B cell (primary cell): ENCODE results near the gene ITGA2B. TPM values are rescaled to one million over a fixed set of nuclear protein-coding genes. Genes with fewer than 3 reads are reported as not detected.
"Not testable (repeated sequence)": the region's sequence is repeated elsewhere in the genome, so short reads cannot be mapped to it uniquely, and the experiment has no call there.

Source experiments
- ATAC-seq: fragments of 200-7000 bp; cut with Tn5 transposase; one replicate; pipeline ENCODE4 v1.10.0; 2021; ENCODE audit warnings: low read depth, mild to moderate bottlenecking, moderate number of reproducible peaks, moderate library complexity
- CTCF ChIA-PET: fragments of 350-600 bp; sonication (Branson Sonifier 250); formaldehyde crosslinking; loops from one replicate; lab custom pipeline; 2021; ENCODE audit warnings: antibody characterized with exemption, inconsistent platforms; lab: Charles Lee
- POLR2A ChIA-PET: fragments of 350-600 bp; sonication (Branson Sonifier 250); formaldehyde crosslinking; loops from one replicate; lab custom pipeline; 2021; ENCODE audit warnings: antibody characterized with exemption; lab: Charles Lee
- DNase-seq: peaks from one replicate; pipeline ENCODE4 v3.0.0; 2013
- H2AFZ ChIP-seq: 2 replicates; pipeline ENCODE4 v1.6.1; 2012; ENCODE audit warnings: mild to moderate bottlenecking, low read depth, low read length; ENCODE audit not compliant: insufficient read depth, poor library complexity, severe bottlenecking
- H3K27ac ChIP-seq, 2 donors: 1 replicate in 1 of 2; 2 replicates in 1 of 2; pipeline ENCODE4 v1.5.1; 2012 to 2013; ENCODE audit warnings: low read length in 2 of 2, mild to moderate bottlenecking in 2 of 2, moderate library complexity in 1 of 2
- H3K27me3 ChIP-seq, 4 experiments: fragments of 200-600 bp in 1 of 4; sonication (generic) in 1 of 4; replicated peaks in 1 of 4; 1 replicate in 2 of 4; 2 replicates in 2 of 4; pipeline versions ENCODE4 v1.6.1 to v1.7.0; 2013 to 2016; ENCODE audit warnings: low read length in 3 of 4, mild to moderate bottlenecking in 2 of 4, mixed read lengths in 1 of 4, moderate library complexity in 1 of 4; ENCODE audit not compliant: insufficient read depth in 4 of 4, control insufficient read depth in 3 of 4; ENCODE audit errors: control extremely low read depth in 1 of 4
- H3K36me3 ChIP-seq, 2 experiments: replicated peaks in 1 of 2; 1 replicate in 1 of 2; 2 replicates in 1 of 2; pipeline versions ENCODE4 v1.6.1 to v1.7.1; 2013; ENCODE audit warnings: low read length in 1 of 2; ENCODE audit not compliant: insufficient read depth in 2 of 2, control insufficient read depth in 1 of 2; ENCODE audit errors: control extremely low read depth in 1 of 2, extremely low read depth in 1 of 2
- H3K4me1 ChIP-seq, 2 donors: fragments of 200-600 bp in 1 of 2; sonication (generic) in 1 of 2; 1 replicate in 1 of 2; 2 replicates in 1 of 2; pipeline versions ENCODE4 v1.5.1 to v1.6.1; 2013 to 2017; ENCODE audit warnings: low read length in 2 of 2; ENCODE audit not compliant: control insufficient read depth in 2 of 2, insufficient read depth in 2 of 2
- H3K4me2 ChIP-seq: replicated peaks from 2 replicates; pipeline ENCODE3; 2012; ENCODE audit warnings: mild to moderate bottlenecking, low read depth, low read length; ENCODE audit not compliant: poor library complexity, severe bottlenecking
- H3K4me3 ChIP-seq, 5 experiments: fragments of 200-600 bp in 1 of 5; sonication (generic) in 1 of 5; 1 replicate in 3 of 5; 2 replicates in 2 of 5; pipeline versions ENCODE4 v1.5.1 to v1.7.0; 2011 to 2016; ENCODE audit warnings: low read length in 4 of 5, mild to moderate bottlenecking in 4 of 5, low read depth in 2 of 5, control low read depth in 1 of 5, moderate library complexity in 1 of 5; ENCODE audit not compliant: insufficient read depth in 1 of 5; ENCODE audit errors: control extremely low read depth in 1 of 5, extremely low read depth in 1 of 5
- H3K79me2 ChIP-seq: fragments of 200-600 bp; sonication (generic); one replicate; pipeline ENCODE4 v1.6.0; 2016; ENCODE audit warnings: low read length; ENCODE audit not compliant: control insufficient read depth, insufficient read depth
- H3K9ac ChIP-seq: fragments of 200-600 bp; sonication (generic); 2 replicates; pipeline ENCODE4 v1.6.1; 2017; ENCODE audit warnings: mild to moderate bottlenecking, low read length, moderate library complexity
- H3K9me3 ChIP-seq, 3 donors: one replicate each; pipeline versions ENCODE4 v1.6.1 to v1.7.1; 2013; ENCODE audit warnings: low read length in 2 of 3; ENCODE audit not compliant: control insufficient read depth in 2 of 3, insufficient read depth in 1 of 3; ENCODE audit errors: control extremely low read depth in 1 of 3
- H4K20me1 ChIP-seq: 2 replicates; pipeline ENCODE4 v1.6.0; 2012; ENCODE audit warnings: mild to moderate bottlenecking, low read length; ENCODE audit not compliant: insufficient read depth, control insufficient read depth, poor library complexity, severe bottlenecking
- H3K27ac Mint-ChIP-seq: one replicate; pipeline ENCODE4 v1.8.0; 2021; ENCODE audit warnings: mixed read lengths
- H3K27me3 Mint-ChIP-seq: one replicate; pipeline ENCODE4 v1.8.0; 2021; ENCODE audit warnings: mixed read lengths
- H3K4me1 Mint-ChIP-seq: one replicate; pipeline ENCODE4 v1.8.0; 2021; ENCODE audit warnings: mixed read lengths
- H3K4me3 Mint-ChIP-seq: one replicate; pipeline ENCODE4 v1.8.0; 2021; ENCODE audit warnings: mixed read lengths
- H3K9me3 Mint-ChIP-seq: one replicate; pipeline ENCODE4 v1.8.0; 2022; ENCODE audit warnings: mixed read lengths; ENCODE audit not compliant: insufficient read depth
- EZH2 ChIP-seq: IDR thresholded peaks from 2 replicates; pipeline ENCODE4 v1.6.1; 2012; ENCODE audit warnings: borderline replicate concordance, low read depth, mild to moderate bottlenecking, moderate library complexity, low read length; ENCODE audit not compliant: insufficient read depth, poor library complexity, severe bottlenecking
- WGBS: methylation state at CpG from one replicate; pipeline ENCODE4 v1.1.5; 2013; ENCODE audit warnings: missing lambda C conversion rate; ENCODE audit not compliant: insufficient coverage; 5-methylcytosine and 5-hydroxymethylcytosine counted together
- intact Hi-C: fragments of 100-400 bp; cut with micrococcal nuclease; formaldehyde crosslinking; loops from one replicate; pipeline ENCODE4 v1.10.0; 2022
- polyA plus RNA-seq: library from polyadenylated mRNA; depleted of rRNA; stranded (reverse); fragments of >200 nt; gene quantifications from 2 replicates; pipeline ENCODE4 v1.2.3, GENCODE V29; 2012
- total RNA-seq, 2 donors: library from RNA; stranded (reverse); fragments of 120-200 nt in 1 of 2; gene quantifications; 1 replicate in 1 of 2; 2 replicates in 1 of 2; pipeline versions ENCODE4 v1.2.3 to v1.2.4, GENCODE V29; 2013 to 2022
- TF ChIP-seq, protein P1 (sequence below): fragments of 200-600 bp; IDR thresholded peaks from one replicate; pipeline ENCODE4 v1.8.0; 2022; ENCODE audit warnings: antibody characterized with exemption, mild to moderate bottlenecking

Gene ITGA2B
- total and polyA plus RNA-seq, 2 donors (not counting 1 experiment from before 2014, with no cell fraction given), result 0.15 to 0.20 TPM

DNA sequence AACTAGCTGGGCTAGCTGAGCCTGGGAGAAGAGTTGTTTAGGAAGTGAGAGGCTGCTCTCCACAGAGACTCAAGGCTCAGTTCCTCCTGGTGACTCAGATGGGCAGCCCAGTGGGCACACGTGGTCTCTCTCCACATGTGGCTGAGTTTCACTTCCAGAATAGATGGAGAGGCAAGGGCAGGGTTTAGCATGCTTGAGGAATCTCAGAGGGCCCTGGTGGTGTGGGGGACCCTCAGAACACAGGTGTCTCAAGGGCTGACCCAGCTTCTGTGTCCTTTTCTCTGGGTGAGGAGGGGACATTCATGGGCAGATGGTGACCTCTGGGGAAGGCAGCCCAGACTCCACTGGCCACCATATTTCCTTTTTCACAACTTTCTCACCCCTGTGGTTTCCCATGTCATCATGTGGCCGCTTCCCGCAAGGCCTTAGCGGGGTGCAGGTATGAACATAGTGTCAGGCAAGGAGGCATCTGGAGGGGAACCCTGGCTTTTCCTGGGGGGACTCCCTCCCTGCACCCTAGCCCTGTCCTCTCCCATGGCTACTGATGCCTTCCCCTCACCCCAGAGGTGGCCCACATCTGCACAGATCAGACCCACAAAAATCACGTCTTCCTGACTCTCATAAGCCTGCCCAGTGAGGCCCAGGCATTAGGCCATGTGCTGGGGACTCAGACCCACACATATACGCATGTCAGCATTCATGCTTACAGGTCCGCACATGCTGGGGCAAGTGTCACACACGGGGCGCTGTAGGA, 41.0 kb downstream of the ITGA2B start:
- Histone ChIP-seq H4K20me1 (peaks cover 36% of the 10 kb centered on the region), H3K4me2 (peak overlapping the region; percentile 79), H3K4me3 (no peak overlapping the region), H3K36me3 (peaks cover 0 to 40% of the 10 kb centered on the region in 2 experiments), H3K27ac (peak overlapping the region; percentile 69 to 85), H3K9me3 (peaks cover 0 to 3% (median 0%) of the 10 kb centered on the region in 3 donors), H3K27me3 (no peaks in the 10 kb centered on the region), H3K9ac (no peak overlapping the region), H3K4me1 (peaks cover 43 to 57% of the 10 kb centered on the region in 2 donors), H3K79me2 (peaks cover 7% of the 10 kb centered on the region), H2AFZ (no peak overlapping the region)
- ATAC-seq (peak; percentile 68), DNase-seq (peak; percentile 91)
- TF ChIP-seq, protein P1, sequence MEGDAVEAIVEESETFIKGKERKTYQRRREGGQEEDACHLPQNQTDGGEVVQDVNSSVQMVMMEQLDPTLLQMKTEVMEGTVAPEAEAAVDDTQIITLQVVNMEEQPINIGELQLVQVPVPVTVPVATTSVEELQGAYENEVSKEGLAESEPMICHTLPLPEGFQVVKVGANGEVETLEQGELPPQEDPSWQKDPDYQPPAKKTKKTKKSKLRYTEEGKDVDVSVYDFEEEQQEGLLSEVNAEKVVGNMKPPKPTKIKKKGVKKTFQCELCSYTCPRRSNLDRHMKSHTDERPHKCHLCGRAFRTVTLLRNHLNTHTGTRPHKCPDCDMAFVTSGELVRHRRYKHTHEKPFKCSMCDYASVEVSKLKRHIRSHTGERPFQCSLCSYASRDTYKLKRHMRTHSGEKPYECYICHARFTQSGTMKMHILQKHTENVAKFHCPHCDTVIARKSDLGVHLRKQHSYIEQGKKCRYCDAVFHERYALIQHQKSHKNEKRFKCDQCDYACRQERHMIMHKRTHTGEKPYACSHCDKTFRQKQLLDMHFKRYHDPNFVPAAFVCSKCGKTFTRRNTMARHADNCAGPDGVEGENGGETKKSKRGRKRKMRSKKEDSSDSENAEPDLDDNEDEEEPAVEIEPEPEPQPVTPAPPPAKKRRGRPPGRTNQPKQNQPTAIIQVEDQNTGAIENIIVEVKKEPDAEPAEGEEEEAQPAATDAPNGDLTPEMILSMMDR, result no peak
- TF ChIP-seq EZH2, result no peak
- ChIA-PET POLR2A (interaction anchor here (1.3 to 1.6 kb wide), 5 partner anchors 22 to 131 kb away, joined by 4 to 19 read pairs (median 7); partner anchors contain the start of genes SLC25A39 and UBTF), CTCF (interaction anchor here (1.1 to 10.1 kb wide), 11 partner anchors 10 to 225 kb away, joined by 4 to 117 read pairs (median 12); partner anchors contain the start of genes FAM171A2, HDAC5 and SLC25A39)
- peak overlapping the region; percentile 73 for H3K4me3 Mint-ChIP-seq
- H3K27me3 Mint-ChIP-seq, result no peaks in the 10 kb centered on the region
- no peaks in the 10 kb centered on the region for H3K9me3 Mint-ChIP-seq
- H3K27ac Mint-ChIP-seq, result peak overlapping the region; percentile 92
- WGBS, result 17% methylated on average over 9 of the region's 9 CpGs
- intact Hi-C loops, result loop anchor here (1.0 kb wide), 1 partner anchor 148 kb away; no protein-coding TSS in a partner anchor
- H3K4me1 Mint-ChIP-seq, result peaks cover 53% of the 10 kb centered on the region

- H3K27me3 Mint-ChIP-seq, H2AFZ ChIP-seq, H3K4me3 ChIP-seq, H3K9me3 Mint-ChIP-seq, H3K9me3 ChIP-seq, H3K27me3 ChIP-seq, H3K79me2 ChIP-seq: not testable (repeated sequence)
- POLR2A ChIA-PET, result interaction anchor here (0.6 to 1.6 kb wide), 10 partner anchors 9 to 636 kb away, joined by 3 to 19 read pairs (median 4); partner anchors contain the start of genes SLC25A39 and UBTF
- intact Hi-C loops, result loop anchor here (1.0 kb wide), 1 partner anchor 147 kb away; no protein-coding TSS in a partner anchor
- peaks cover 40 to 57% of the 10 kb centered on the region in 2 donors for H3K4me1 ChIP-seq
- H3K36me3 ChIP-seq, result peaks cover 0 to 33% of the 10 kb centered on the region in 2 experiments
- DNase-seq (peak; percentile 72), ATAC-seq (peak; percentile 6)
- CTCF ChIA-PET, result interaction anchor here (0.6 to 10.1 kb wide), 14 partner anchors 9 to 286 kb away, joined by 3 to 117 read pairs (median 6); partner anchors contain the start of genes FAM171A2, HDAC5 and SLC25A39
- peaks cover 29% of the 10 kb centered on the region for H4K20me1 ChIP-seq
- H3K4me1 Mint-ChIP-seq, result peaks cover 49% of the 10 kb centered on the region
- H3K27ac ChIP-seq, result peak overlapping the region; percentile 85 to 89
- 15% methylated on average over 9 of the region's 18 CpGs for WGBS
- H3K4me2 ChIP-seq, result peak overlapping the region; percentile 79
- peak overlapping the region; percentile 96 for H3K4me3 Mint-ChIP-seq
- H3K9ac ChIP-seq, result peak overlapping the region; percentile 16
- H3K27ac Mint-ChIP-seq, result peak overlapping the region; percentile 94
Observed at GRCh38 chr17:44347206-44348055, 42.0 kb downstream of the ITGA2B start.
